H1 (cell line): Measurements from ENCODE around the gene CBFA2T2. TPM values are rescaled to one million over a fixed set of nuclear protein-coding genes. Genes with fewer than 3 reads are reported as not detected.
"Not testable (repeated sequence)": the region's sequence is repeated elsewhere in the genome, so short reads cannot be mapped to it uniquely, and the experiment has no call there.

Experiments
- CTCF ChIA-PET: fragments of 300-600 bp; sonication (Branson Sonifier 250); formaldehyde crosslinking; loops from one replicate; lab custom pipeline; 2021; ENCODE audit not compliant: partially characterized antibody; lab: Charles Lee
- POLR2A ChIA-PET: fragments of 300-600 bp; sonication (Branson Sonifier 250); formaldehyde crosslinking; loops from one replicate; lab custom pipeline; 2021; ENCODE audit warnings: inconsistent platforms; ENCODE audit not compliant: partially characterized antibody; lab: Charles Lee
- DNase-seq, 2 experiments: peaks; one replicate each; pipeline versions ENCODE4 v3.0.0 to v3.0.0-alpha.2; 2010 to 2022; ENCODE audit warnings: low spot score in 2 of 2, low read depth in 1 of 2, mixed read lengths in 1 of 2
- FAIRE-seq: peaks from 2 replicates; lab custom pipeline; 2011; peaks lifted over from hg19 to GRCh38; lab: Jason Lieb, UNC
- H2AFZ ChIP-seq: 2 replicates; pipeline ENCODE4 v1.8.1; 2012; ENCODE audit warnings: low read length, inconsistent platforms
- H2AK5ac ChIP-seq: 2 replicates; pipeline ENCODE4 v1.6.1; 2013; ENCODE audit warnings: low read depth, low read length
- H2BK120ac ChIP-seq: replicated peaks from 2 replicates; pipeline ENCODE3; 2013; ENCODE audit warnings: low read depth, low read length, inconsistent platforms
- H2BK12ac ChIP-seq: 2 replicates; pipeline ENCODE4 v1.6.1; 2013; ENCODE audit warnings: low read depth, low read length
- H2BK15ac ChIP-seq: 2 replicates; pipeline ENCODE4 v1.6.1; 2013; ENCODE audit warnings: low read length
- H2BK20ac ChIP-seq: 2 replicates; pipeline ENCODE4 v1.6.1; 2013; ENCODE audit warnings: low read length
- H2BK5ac ChIP-seq: 2 replicates; pipeline ENCODE4 v1.6.1; 2013; ENCODE audit warnings: low read depth, low read length
- H3K14ac ChIP-seq: 2 replicates; pipeline ENCODE4 v1.6.1; 2013; ENCODE audit warnings: inconsistent platforms; ENCODE audit not compliant: insufficient read length
- H3K18ac ChIP-seq: 2 replicates; pipeline ENCODE4 v1.6.1; 2013; ENCODE audit warnings: low read length; ENCODE audit errors: extremely low read depth
- H3K23ac ChIP-seq: 2 replicates; pipeline ENCODE4 v1.6.1; 2013; ENCODE audit warnings: inconsistent platforms; ENCODE audit not compliant: insufficient read length
- H3K23me2 ChIP-seq: 2 replicates; pipeline ENCODE4 v1.6.1; 2013; ENCODE audit warnings: low read depth, low read length
- H3K27ac ChIP-seq: 2 replicates; pipeline ENCODE4 v1.6.1; 2011; ENCODE audit warnings: low read depth, low read length, inconsistent platforms
- H3K27me3 ChIP-seq, 4 experiments: replicated peaks in 1 of 4; 1 replicate in 1 of 4; 2 replicates in 3 of 4; pipeline versions ENCODE4 v1.6.1 to v1.8.1; 2011 to 2013; ENCODE audit warnings: low read length in 3 of 4, mild to moderate bottlenecking in 3 of 4, inconsistent platforms in 2 of 4, mixed read lengths in 2 of 4, moderate library complexity in 1 of 4; ENCODE audit not compliant: control insufficient read depth in 3 of 4, insufficient read depth in 3 of 4; ENCODE audit errors: extremely low read depth in 1 of 4
- H3K36me3 ChIP-seq, 4 experiments: 2 replicates each; pipeline versions ENCODE4 v1.6.1 to v1.8.1; 2011 to 2013; ENCODE audit warnings: mild to moderate bottlenecking in 4 of 4, low read length in 3 of 4, moderate library complexity in 2 of 4, control low read depth in 1 of 4, inconsistent platforms in 1 of 4; ENCODE audit not compliant: insufficient read depth in 4 of 4, control insufficient read depth in 2 of 4
- H3K4ac ChIP-seq: replicated peaks from 2 replicates; pipeline ENCODE3; 2013; ENCODE audit warnings: low read length, low read depth, mixed read lengths, inconsistent platforms; ENCODE audit not compliant: insufficient read length
- H3K4me1 ChIP-seq, 4 experiments: replicated peaks in 1 of 4; 1 replicate in 1 of 4; 2 replicates in 3 of 4; pipeline versions ENCODE4 v1.6.1 to v1.8.1; 2011 to 2013; ENCODE audit warnings: low read length in 3 of 4, inconsistent platforms in 2 of 4, mixed read lengths in 1 of 4; ENCODE audit not compliant: insufficient read depth in 4 of 4, control insufficient read depth in 3 of 4
- H3K4me2 ChIP-seq, 2 experiments: 2 replicates each; pipeline versions ENCODE4 v1.6.1 to v1.8.1; 2011 to 2013; ENCODE audit warnings: low read depth in 2 of 2, low read length in 2 of 2, control low read depth in 1 of 2, inconsistent platforms in 1 of 2, mild to moderate bottlenecking in 1 of 2; ENCODE audit not compliant: insufficient read depth in 1 of 2
- H3K4me3 ChIP-seq, 4 experiments: fragments of 200-600, 300-600 bp in 1 of 4; sonication (generic), shearing (Covaris generic), sonication (Bioruptor Twin) in 1 of 4; 2 replicates each; pipeline versions ENCODE4 v1.5.1 to v1.8.1; 2011 to 2016; ENCODE audit warnings: low read length in 4 of 4, low read depth in 3 of 4, control low read depth in 2 of 4, inconsistent platforms in 2 of 4, mild to moderate bottlenecking in 2 of 4, mixed read lengths in 1 of 4, moderate library complexity in 1 of 4; ENCODE audit not compliant: insufficient read depth in 2 of 4; ENCODE audit errors: extremely low read depth in 1 of 4
- H3K56ac ChIP-seq: replicated peaks from 2 replicates; pipeline ENCODE3; 2013; ENCODE audit warnings: low read depth, mild to moderate bottlenecking, mixed read lengths, low read length, inconsistent platforms; ENCODE audit not compliant: insufficient read length
- H3K79me1 ChIP-seq: 2 replicates; pipeline ENCODE4 v1.6.1; 2013; ENCODE audit warnings: low read depth, low read length, control low read depth
- H3K79me2 ChIP-seq, 2 experiments: 2 replicates each; pipeline versions ENCODE4 v1.6.1 to v1.8.1; 2012 to 2013; ENCODE audit warnings: low read length in 2 of 2, mild to moderate bottlenecking in 2 of 2, inconsistent platforms in 1 of 2; ENCODE audit not compliant: insufficient read depth in 2 of 2, control insufficient read depth in 1 of 2
- H3K9ac ChIP-seq, 4 experiments: replicated peaks in 1 of 4; 1 replicate in 1 of 4; 2 replicates in 3 of 4; pipeline versions ENCODE4 v1.6.1 to v1.8.1; 2011 to 2013; ENCODE audit warnings: low read depth in 3 of 4, low read length in 3 of 4, control low read depth in 2 of 4, mild to moderate bottlenecking in 2 of 4, moderate library complexity in 2 of 4, inconsistent platforms in 1 of 4; ENCODE audit errors: extremely low read depth in 1 of 4
- H3K9me3 ChIP-seq, 2 experiments: 2 replicates each; pipeline versions ENCODE4 v1.6.1 to v1.8.1; 2012 to 2013; ENCODE audit warnings: mild to moderate bottlenecking in 2 of 2, moderate library complexity in 2 of 2, control low read depth in 1 of 2, inconsistent platforms in 1 of 2, low read depth in 1 of 2, low read length in 1 of 2, mixed read lengths in 1 of 2; ENCODE audit not compliant: insufficient read depth in 2 of 2
- H4K20me1 ChIP-seq, 2 experiments: replicated peaks in 1 of 2; 2 replicates each; pipeline versions ENCODE3 to v1.8.1; 2011 to 2013; ENCODE audit warnings: inconsistent platforms in 2 of 2, low read length in 2 of 2, mild to moderate bottlenecking in 1 of 2; ENCODE audit not compliant: insufficient read depth in 2 of 2, control insufficient read depth in 1 of 2
- H4K5ac ChIP-seq: 2 replicates; pipeline ENCODE4 v1.6.1; 2013; ENCODE audit warnings: low read length, low read depth, mixed read lengths, inconsistent platforms; ENCODE audit not compliant: insufficient read length
- H4K8ac ChIP-seq: 2 replicates; pipeline ENCODE4 v1.8.0; 2013; ENCODE audit warnings: mild to moderate bottlenecking, moderate library complexity, low read length, inconsistent platforms; ENCODE audit not compliant: insufficient read depth; ENCODE audit errors: extremely low read depth
- H4K91ac ChIP-seq: replicated peaks from 2 replicates; pipeline ENCODE3; 2013; ENCODE audit warnings: low read length, mixed read lengths, inconsistent platforms; ENCODE audit not compliant: insufficient read length
- WGBS, 2 experiments: shearing (Covaris generic) in 1 of 2; methylation state at CpG; one replicate each; pipeline versions ENCODE4 v1.1.6 to v1.1.7; 2013 to 2015; ENCODE audit warnings: low lambda C conversion rate in 2 of 2, mixed read lengths in 2 of 2, inconsistent platforms in 1 of 2, low coverage in 1 of 2, missing lambda C conversion rate in 1 of 2; ENCODE audit not compliant: insufficient replicate concordance in 2 of 2, insufficient coverage in 1 of 2, insufficient read length in 1 of 2; ENCODE audit errors: extremely low coverage in 1 of 2, missing lambda C conversion rate in 1 of 2; 5-methylcytosine and 5-hydroxymethylcytosine counted together
- polyA plus RNA-seq, 7 experiments: library from polyadenylated mRNA; depleted of rRNA in 3 of 7; stranded (reverse) in 5 of 7; unstranded in 2 of 7; fragments of >200 nt in 5 of 7; fragments of 200-250 nt in 2 of 7; gene quantifications; 1 replicate in 5 of 7; 2 replicates in 1 of 7; 4 replicates in 1 of 7; pipeline versions ENCODE4 v1.2.1 to v1.2.3, GENCODE V29; 2011 to 2013; ENCODE audit warnings: missing spikeins in 2 of 7, mixed read lengths in 2 of 7
- total RNA-seq: library from RNA; stranded (reverse); fragmentation: NEBNext Ultra II Directional; extraction: Animal tissue kit (Norgen Biotek cat#: 25700); gene quantifications from 2 replicates; pipeline ENCODE4 v1.2.1, GENCODE V29; 2021

CBFA2T2 gene
- total and polyA plus RNA-seq, 2 of the 8 experiments (the other 6 are each of a cell fraction or from before 2014, with no cell fraction given), result 11.6 to 12.9 TPM

- not testable (repeated sequence) for H3K36me3 ChIP-seq, H2AFZ ChIP-seq, H3K14ac ChIP-seq, H3K79me1 ChIP-seq, H4K5ac ChIP-seq, FAIRE-seq, H3K27ac ChIP-seq, H2BK120ac ChIP-seq, H3K4ac ChIP-seq, H2AK5ac ChIP-seq, H3K79me2 ChIP-seq, H3K23ac ChIP-seq, H2BK5ac ChIP-seq, H3K23me2 ChIP-seq, H2BK20ac ChIP-seq, H3K18ac ChIP-seq, H4K91ac ChIP-seq, DNase-seq, H3K4me1 ChIP-seq, H2BK12ac ChIP-seq, H3K9me3 ChIP-seq, H3K9ac ChIP-seq, H3K27me3 ChIP-seq, H4K20me1 ChIP-seq, H3K56ac ChIP-seq, H2BK15ac ChIP-seq
- ChIA-PET POLR2A (interaction anchor here (0.6 to 2.4 kb wide), 5 partner anchors 11 to 669 kb away, joined by 3 to 7 read pairs (median 3); partner anchors contain the start of gene SNTA1), CTCF (interaction anchor here (1.1 to 1.9 kb wide), 5 partner anchors 12 to 165 kb away, joined by 3 to 7 read pairs (median 4); no protein-coding TSS in a partner anchor)
- Histone ChIP-seq H4K8ac (peak overlapping the region; percentile 51; the same call in 1 of the 2 replicates), H3K4me2 (peak overlapping the region; percentile 50 to 77; a peak in 3 of 4 replicates), H3K4me3 (peak overlapping the region in 3 of 4 experiments; percentile 48 to 72 (median 58); a peak in 4 of 8 replicates)
- 94% methylated on average over 32 of the region's 32 CpGs; no CpG with 5 or more reads in 1 of the 2 experiments for WGBS, 2 experiments
Observed at GRCh38 chr20:33488661-33489494, 1.0 kb upstream of the CBFA2T2 start.
